ENCODE results near the gene SYS1.

The SYS1 gene

DNA sequence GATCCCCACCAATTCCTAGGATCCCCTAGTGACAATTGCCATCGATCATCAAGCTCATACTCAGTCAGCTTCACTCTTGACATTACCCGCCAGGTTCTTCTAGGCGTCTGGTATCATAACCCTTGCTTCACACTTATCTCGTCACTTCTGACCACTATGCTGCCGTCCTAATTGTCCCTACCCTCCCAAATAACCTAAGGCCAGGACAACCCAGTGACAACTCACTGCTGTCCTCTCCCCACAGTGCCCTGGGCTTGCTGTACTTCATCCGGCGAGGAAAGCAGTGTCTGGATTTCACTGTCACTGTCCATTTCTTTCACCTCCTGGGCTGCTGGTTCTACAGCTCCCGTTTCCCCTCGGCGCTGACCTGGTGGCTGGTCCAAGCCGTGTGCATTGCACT lies 3.7 kb downstream of the SYS1 start:
- Histone ChIP-seq H3K36me3 (replicated peaks; ENCODE audit: insufficient read depth, low read length) (no peaks in the 10 kb centered on the region), H3K9me2 (replicated peaks; ENCODE audit: insufficient read depth, low read length) (no peaks in the 10 kb centered on the region), H3K79me2 (ENCODE audit: low read length) (peaks cover 39% of the 10 kb centered on the region), H2AFZ (ENCODE audit: low read length) (no peak overlapping the region), H3K4me1 (ENCODE audit: low read length) (peaks cover 28% of the 10 kb centered on the region), H3K27me3 (replicated peaks; ENCODE audit: insufficient read depth, low read length) (no peaks in the 10 kb centered on the region), H4K20me1 (ENCODE audit: insufficient read depth, low read length) (no peaks in the 10 kb centered on the region), H3K4me3 (ENCODE audit: low read length) (no peak overlapping the region), H3K27ac (ENCODE audit: low read length) (no peak overlapping the region), H3K9me3 (replicated peaks; ENCODE audit: insufficient read depth, low read length) (no peaks in the 10 kb centered on the region), H3F3A (ENCODE audit: insufficient read depth, low read length) (peaks cover 29% of the 10 kb centered on the region), H3K4me2 (ENCODE audit: low read depth, low read length) (no peak overlapping the region), H3K9ac (ENCODE audit: low read length) (no peak overlapping the region)
- TF ChIP-seq EZH2 (optimal IDR thresholded peaks at IDR 0.05; ENCODE audit: low read depth, low read length) (no peak), CTCF (IDR thresholded peaks at IDR 0.05; ENCODE audit: low read length) (no peak), EZH2phosphoT487 (IDR thresholded peaks at IDR 0.05; ENCODE audit: low read length) (no peak)
- DNase-seq, result no peak

DNA sequence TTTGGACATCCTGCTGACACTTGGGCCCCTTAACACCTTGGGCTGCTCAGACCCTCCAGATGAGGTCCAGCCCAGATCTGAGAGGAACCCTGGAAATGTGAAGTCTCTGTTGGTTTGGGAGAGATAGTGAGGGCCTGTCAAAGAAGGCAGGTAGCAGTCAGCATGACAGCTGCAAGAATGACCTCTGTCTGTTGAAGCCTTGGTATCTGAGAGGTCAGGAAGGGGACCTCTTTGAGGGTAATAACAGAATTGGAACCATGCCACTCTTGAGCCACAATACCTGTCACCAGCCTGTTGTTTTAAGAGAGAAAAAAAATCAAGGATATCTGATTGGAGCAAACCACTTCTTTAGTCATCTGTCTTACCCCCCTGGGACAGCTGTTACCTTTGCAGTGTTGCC lies 4.2 kb downstream of the SYS1 start:
- no peak overlapping the region for H3K9ac ChIP-seq (ENCODE audit: low read length)
- no peaks in the 10 kb centered on the region for H3K36me3 ChIP-seq (replicated peaks; ENCODE audit: insufficient read depth, low read length)
- no peaks in the 10 kb centered on the region for H4K20me1 ChIP-seq (ENCODE audit: insufficient read depth, low read length)
- H3K9me3 ChIP-seq (replicated peaks; ENCODE audit: insufficient read depth, low read length), result no peaks in the 10 kb centered on the region
- H2AFZ ChIP-seq (ENCODE audit: low read length), result no peak overlapping the region
- H3K79me2 ChIP-seq (ENCODE audit: low read length), result peaks cover 39% of the 10 kb centered on the region
- H3K4me2 ChIP-seq (ENCODE audit: low read depth, low read length), result peak overlapping the region; percentile 79
- H3K4me3 ChIP-seq (ENCODE audit: low read length), result no peak overlapping the region
- H3K27ac ChIP-seq (ENCODE audit: low read length), result no peak overlapping the region
- TF ChIP-seq CTCF (IDR thresholded peaks at IDR 0.05; ENCODE audit: low read length) (no peak), EZH2phosphoT487 (IDR thresholded peaks at IDR 0.05; ENCODE audit: low read length) (no peak), EZH2 (optimal IDR thresholded peaks at IDR 0.05; ENCODE audit: low read depth, low read length) (no peak)
- no peak for DNase-seq
- peaks cover 28% of the 10 kb centered on the region for H3K4me1 ChIP-seq (ENCODE audit: low read length)
- peaks cover 29% of the 10 kb centered on the region for H3F3A ChIP-seq (ENCODE audit: insufficient read depth, low read length)
- H3K9me2 ChIP-seq (replicated peaks; ENCODE audit: insufficient read depth, low read length), result no peaks in the 10 kb centered on the region
- no peaks in the 10 kb centered on the region for H3K27me3 ChIP-seq (replicated peaks; ENCODE audit: insufficient read depth, low read length)

DNA sequence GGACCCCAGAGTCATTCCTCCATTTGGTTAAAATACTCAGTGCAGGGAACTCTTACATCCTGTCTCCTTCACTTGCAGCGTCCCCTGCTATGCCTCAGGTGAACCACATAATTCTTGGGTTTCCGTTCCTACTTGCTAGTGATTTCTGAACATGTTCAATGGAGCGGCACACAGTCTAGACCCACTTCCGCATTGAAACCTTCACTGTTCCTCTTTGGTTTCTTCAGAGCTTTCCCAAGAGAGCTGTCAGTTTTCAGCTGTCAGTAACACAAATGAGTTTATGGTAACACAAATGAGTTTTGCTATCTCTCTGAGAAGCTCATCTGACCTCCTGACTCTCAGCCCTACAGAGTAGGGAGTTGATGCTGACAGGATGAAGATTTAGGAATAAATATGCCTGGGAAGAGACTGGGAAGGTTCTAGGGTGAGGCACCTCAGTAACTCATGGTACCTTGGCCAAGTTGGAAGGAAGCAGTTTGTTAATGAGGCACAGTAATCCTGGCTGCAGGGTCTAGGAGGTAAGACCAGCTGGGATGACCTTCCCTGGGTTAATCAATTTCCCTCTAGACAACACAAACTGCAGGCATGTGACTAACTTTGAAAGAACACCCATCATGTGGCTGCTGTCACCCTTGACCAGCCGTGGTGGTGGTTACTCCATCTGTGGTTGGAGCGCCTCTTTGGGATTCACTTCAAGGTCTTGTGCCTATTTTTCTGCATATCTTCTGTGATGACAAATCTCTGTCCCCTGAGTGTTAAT lies 5.4 kb downstream of the SYS1 start:
- H3K27me3 ChIP-seq (replicated peaks; ENCODE audit: insufficient read depth, low read length), result no peaks in the 10 kb centered on the region
- peak overlapping the region; percentile 79 for H3K4me2 ChIP-seq (ENCODE audit: low read depth, low read length)
- no peaks in the 10 kb centered on the region for H3K9me2 ChIP-seq (replicated peaks; ENCODE audit: insufficient read depth, low read length)
- peaks cover 28% of the 10 kb centered on the region for H3K4me1 ChIP-seq (ENCODE audit: low read length)
- peak overlapping the region; percentile 8; the same call in 1 of the 2 replicates for H3K4me3 ChIP-seq (ENCODE audit: low read length)
- H3K27ac ChIP-seq (ENCODE audit: low read length), result peak overlapping the region; percentile 74
- H2AFZ ChIP-seq (ENCODE audit: low read length), result no peak overlapping the region
- H3F3A ChIP-seq (ENCODE audit: insufficient read depth, low read length), result peaks cover 29% of the 10 kb centered on the region
- DNase-seq, result peak; percentile 93
- H3K36me3 ChIP-seq (replicated peaks; ENCODE audit: insufficient read depth, low read length), result no peaks in the 10 kb centered on the region
- no peaks in the 10 kb centered on the region for H4K20me1 ChIP-seq (ENCODE audit: insufficient read depth, low read length)
- no peak overlapping the region for H3K9ac ChIP-seq (ENCODE audit: low read length)
- no peaks in the 10 kb centered on the region for H3K9me3 ChIP-seq (replicated peaks; ENCODE audit: insufficient read depth, low read length)
- TF ChIP-seq CTCF (IDR thresholded peaks at IDR 0.05; ENCODE audit: low read length), result 0 out of 2 replicates have a peak, but pooled peaks have one; percentile 12
- no peak for TF ChIP-seq EZH2phosphoT487 (IDR thresholded peaks at IDR 0.05; ENCODE audit: low read length)
- no peak for TF ChIP-seq EZH2 (optimal IDR thresholded peaks at IDR 0.05; ENCODE audit: low read depth, low read length)
- H3K79me2 ChIP-seq (ENCODE audit: low read length), result peaks cover 35% of the 10 kb centered on the region

Measured in MM.1S (cell line).